ENCODE measurements around the gene PKD2L1. TPM values are rescaled to one million over a fixed set of nuclear protein-coding genes. Genes with fewer than 3 reads are reported as not detected.

PKD2L1 gene
- total RNA-seq, 1 donor from 2014 or later = 3.4 TPM

- intact Hi-C loops (cut with DNase I) = no loop called here
- Histone ChIP-seq H3K4me1 (peaks cover 17% of the 10 kb centered on the region), H3K36me3 (peaks cover 15% of the 10 kb centered on the region), H3K4me3 (no peak overlapping the region), H3K9me3 (no peaks in the 10 kb centered on the region), H3K27me3 (ENCODE audit: low read depth) (no peaks in the 10 kb centered on the region), H3K27ac (peak overlapping the region; percentile 9)
- TF ChIP-seq CTCF (IDR thresholded peaks at IDR 0.05) = no peak
- DNase-seq (peak; percentile 81), ATAC-seq (peak; percentile 90)
Measured at GRCh38 chr10:100364735-100365391, 34.8 kb upstream of the PKD2L1 start.

GRCh38 chr10:100364175-100364574 is 34.1 kb upstream of the PKD2L1 start:
- no peak for TF ChIP-seq CTCF (IDR thresholded peaks at IDR 0.05)
- H3K27ac ChIP-seq = no peak overlapping the region
- intact Hi-C loops (cut with DNase I) = no loop called here

GRCh38 chr10:100362570-100363496 is 32.8 kb upstream of the PKD2L1 start:
- Histone ChIP-seq H3K4me1 (peaks cover 29% of the 10 kb centered on the region), H3K27me3 (ENCODE audit: low read depth) (no peaks in the 10 kb centered on the region), H3K4me3 (no peak overlapping the region), H3K36me3 (peaks cover 15% of the 10 kb centered on the region), H3K27ac (no peak overlapping the region), H3K9me3 (no peaks in the 10 kb centered on the region)
- TF ChIP-seq CTCF (IDR thresholded peaks at IDR 0.05) = no peak
- DNase-seq (no peak), ATAC-seq (no peak)
- intact Hi-C loops (cut with DNase I) = no loop called here

More at GRCh38 chr10:100364175-100364574, 34.1 kb upstream of the PKD2L1 start:
- no peaks in the 10 kb centered on the region for H3K9me3 ChIP-seq
- no peak for ATAC-seq
- no peak for DNase-seq
- H3K36me3 ChIP-seq = peaks cover 15% of the 10 kb centered on the region
- no peak overlapping the region for H3K4me3 ChIP-seq
- no peaks in the 10 kb centered on the region for H3K27me3 ChIP-seq (ENCODE audit: low read depth)
- H3K4me1 ChIP-seq = peaks cover 22% of the 10 kb centered on the region

GRCh38 chr10:100360234-100360633 is 30.2 kb upstream of the PKD2L1 start:
- Histone ChIP-seq H3K4me3 (no peak overlapping the region), H3K36me3 (peaks cover 38% of the 10 kb centered on the region), H3K27ac (no peak overlapping the region), H3K4me1 (peaks cover 23% of the 10 kb centered on the region), H3K9me3 (no peaks in the 10 kb centered on the region), H3K27me3 (ENCODE audit: low read depth) (no peaks in the 10 kb centered on the region)
- no peak for TF ChIP-seq CTCF (IDR thresholded peaks at IDR 0.05)
- ATAC-seq = no peak
- intact Hi-C loops (cut with DNase I) = no loop called here
- no peak for DNase-seq

- no peak for ATAC-seq
- H3K36me3 ChIP-seq = peaks cover 44% of the 10 kb centered on the region
- intact Hi-C loops (cut with DNase I) = no loop called here
Measured at GRCh38 chr10:100359529-100360150, 29.6 kb upstream of the PKD2L1 start.

More at GRCh38 chr10:100359529-100360150, 29.6 kb upstream of the PKD2L1 start:
- H3K27me3 ChIP-seq (ENCODE audit: low read depth) = no peaks in the 10 kb centered on the region
- H3K9me3 ChIP-seq = no peaks in the 10 kb centered on the region
- no peak for TF ChIP-seq CTCF (IDR thresholded peaks at IDR 0.05)
- no peak for DNase-seq
- no peak overlapping the region for H3K27ac ChIP-seq
- H3K4me3 ChIP-seq = no peak overlapping the region
- peaks cover 17% of the 10 kb centered on the region for H3K4me1 ChIP-seq
